K562 (cell line): Measurements from ENCODE around the gene GPN3. TPM values are rescaled to one million over a fixed set of nuclear protein-coding genes. Genes with fewer than 3 reads are reported as not detected.

Experiments used
- BACH1 ChIP-seq: fragments of 200-800 bp; sonication (Bioruptor generic); IDR thresholded peaks from 2 replicates; pipeline ENCODE4 v1.6.1; 2016; ENCODE audit warnings: missing genetic modification characterization, missing compliant biosample characterization
- DMBX1 ChIP-seq: fragments of 250-450 bp; sonication (Bioruptor Pico); IDR thresholded peaks from 2 replicates; pipeline ENCODE4 v1.8.0; 2022; ENCODE audit warnings: inconsistent platforms, mild to moderate bottlenecking, moderate library complexity, borderline replicate concordance
- EP300 ChIP-seq: IDR thresholded peaks from 2 replicates; pipeline ENCODE4 v1.6.1; 2012; ENCODE audit warnings: low read length, improper control_type of control experiment
- FOXJ2 ChIP-seq: fragments of 200-800 bp; sonication (Bioruptor generic); IDR thresholded peaks from 2 replicates; pipeline ENCODE4 v1.6.1; 2016; ENCODE audit warnings: missing genetic modification characterization, missing compliant biosample characterization
- FOXK2 ChIP-seq, 2 experiments: fragments of 450-650 bp; IDR thresholded peaks in 1 of 2; conservative IDR thresholded peaks in 1 of 2; 2 replicates each; pipeline ENCODE4 v1.6.1; 2016; ENCODE audit warnings: low read depth in 2 of 2, mild to moderate bottlenecking in 1 of 2
- GABPB2 ChIP-seq: fragments of 250-450 bp; sonication (Bioruptor Pico); conservative IDR thresholded peaks from 2 replicates; pipeline ENCODE4 v1.5.1; 2021; ENCODE audit warnings: mild to moderate bottlenecking
- L3MBTL2 ChIP-seq: fragments of 450-650 bp; IDR thresholded peaks from 2 replicates; pipeline ENCODE4 v1.6.1; 2016; ENCODE audit warnings: mild to moderate bottlenecking, moderate library complexity
- MAZ ChIP-seq, 2 experiments: fragments of 450-650 bp in 1 of 2; sonication (generic) in 1 of 2; formaldehyde crosslinking; IDR thresholded peaks in 1 of 2; conservative IDR thresholded peaks in 1 of 2; 2 replicates each; pipeline versions ENCODE4 v1.4.0 to v1.5.0; 2020; ENCODE audit warnings: mild to moderate bottlenecking in 1 of 2, missing genetic modification reagents in 1 of 2
- MEIS2 ChIP-seq: fragments of 450-650 bp; IDR thresholded peaks from 2 replicates; pipeline ENCODE4 v1.6.1; 2014; ENCODE audit warnings: mild to moderate bottlenecking; ENCODE audit not compliant: partially characterized antibody
- MYC ChIP-seq, 2 experiments: fragments of 250-450 bp in 1 of 2; sonication (Bioruptor Pico) in 1 of 2; IDR thresholded peaks; 2 replicates each; pipeline versions ENCODE4 v1.5.1 to v1.6.1; 2012 to 2021; ENCODE audit warnings: low read depth in 2 of 2, borderline replicate concordance in 1 of 2, improper control_type of control experiment in 1 of 2, low read length in 1 of 2, mild to moderate bottlenecking in 1 of 2, moderate library complexity in 1 of 2
- NCOR1 ChIP-seq: fragments of 450-650 bp; IDR thresholded peaks from 2 replicates; pipeline ENCODE4 v1.6.1; 2016; ENCODE audit warnings: mild to moderate bottlenecking, moderate library complexity
- PHF8 ChIP-seq: fragments of 200-600 bp; sonication (generic); IDR thresholded peaks from 2 replicates; pipeline ENCODE4 v1.6.1; 2012; ENCODE audit warnings: mixed run types, mild to moderate bottlenecking, inconsistent platforms, low read length, moderate library complexity, borderline replicate concordance
- POLR2H ChIP-seq: IDR thresholded peaks from 2 replicates; pipeline ENCODE4 v1.6.1; 2016; ENCODE audit warnings: missing genetic modification characterization, low read depth, mild to moderate bottlenecking, control low read depth, missing compliant biosample characterization, moderate library complexity
- RBFOX2 ChIP-seq: fragments of 200-400 bp; formaldehyde crosslinking; IDR thresholded peaks from 2 replicates; pipeline ENCODE4 v1.6.1; 2017; ENCODE audit warnings: low read depth, mild to moderate bottlenecking, low read length, moderate library complexity
- SMARCE1 ChIP-seq: fragments of 450-650 bp; IDR thresholded peaks from 2 replicates; pipeline ENCODE4 v1.7.1; 2016; ENCODE audit warnings: mild to moderate bottlenecking
- ZKSCAN8 ChIP-seq: fragments of 200-800 bp; sonication (Bioruptor generic); IDR thresholded peaks from 2 replicates; pipeline ENCODE4 v1.6.1; 2016; ENCODE audit warnings: missing genetic modification characterization, missing compliant biosample characterization
- polyA plus RNA-seq, 8 experiments: library from polyadenylated mRNA; depleted of rRNA in 4 of 8; stranded (reverse) in 5 of 8; unstranded in 3 of 8; fragments of >200 nt; fragmentation: Nextera tagmentation in 2 of 8; fragmentation: Illumina TruSeq in 1 of 8; extraction: Ambion mirVana in 2 of 8; extraction: Trizol in 1 of 8; gene quantifications; 2 replicates each; pipeline versions ENCODE4 v1.2.1 to v1.2.3, GENCODE V29; 2011 to 2014; ENCODE audit warnings: inconsistent platforms in 1 of 8, missing spikeins in 1 of 8
- total RNA-seq, 7 experiments: library from RNA; depleted of rRNA in 6 of 7; stranded (reverse); fragments of >200 nt in 6 of 7; fragmentation: Illumina TruSeq in 2 of 7; extraction: Trizol in 2 of 7; gene quantifications; 2 replicates each; pipeline versions ENCODE4 v1.2.1 to v1.2.3, GENCODE V29; 2011 to 2021; ENCODE audit warnings: low replicate concordance in 1 of 7
- TF ChIP-seq, protein P1 (sequence below): sonication (generic); formaldehyde crosslinking; IDR thresholded peaks from 2 replicates; pipeline ENCODE4 v1.8.0; 2022; ENCODE audit warnings: mild to moderate bottlenecking, missing genetic modification reagents
- TF ChIP-seq, protein P2 (sequence below): sonication (generic); formaldehyde crosslinking; IDR thresholded peaks from 2 replicates; pipeline ENCODE4 v1.8.0; 2022; ENCODE audit warnings: mild to moderate bottlenecking, missing genetic modification reagents
- TF ChIP-seq, protein P3 (sequence below): fragments of 450-650 bp; IDR thresholded peaks from 2 replicates; pipeline ENCODE4 v1.6.1; 2014; ENCODE audit warnings: low read depth, mild to moderate bottlenecking, moderate library complexity, borderline replicate concordance

Gene GPN3
- total and polyA plus RNA-seq, 9 of the 15 experiments (the other 6 are each of a cell fraction or from before 2014, with no cell fraction given), result 35.8 to 123 (median 64.2) TPM

DNA sequence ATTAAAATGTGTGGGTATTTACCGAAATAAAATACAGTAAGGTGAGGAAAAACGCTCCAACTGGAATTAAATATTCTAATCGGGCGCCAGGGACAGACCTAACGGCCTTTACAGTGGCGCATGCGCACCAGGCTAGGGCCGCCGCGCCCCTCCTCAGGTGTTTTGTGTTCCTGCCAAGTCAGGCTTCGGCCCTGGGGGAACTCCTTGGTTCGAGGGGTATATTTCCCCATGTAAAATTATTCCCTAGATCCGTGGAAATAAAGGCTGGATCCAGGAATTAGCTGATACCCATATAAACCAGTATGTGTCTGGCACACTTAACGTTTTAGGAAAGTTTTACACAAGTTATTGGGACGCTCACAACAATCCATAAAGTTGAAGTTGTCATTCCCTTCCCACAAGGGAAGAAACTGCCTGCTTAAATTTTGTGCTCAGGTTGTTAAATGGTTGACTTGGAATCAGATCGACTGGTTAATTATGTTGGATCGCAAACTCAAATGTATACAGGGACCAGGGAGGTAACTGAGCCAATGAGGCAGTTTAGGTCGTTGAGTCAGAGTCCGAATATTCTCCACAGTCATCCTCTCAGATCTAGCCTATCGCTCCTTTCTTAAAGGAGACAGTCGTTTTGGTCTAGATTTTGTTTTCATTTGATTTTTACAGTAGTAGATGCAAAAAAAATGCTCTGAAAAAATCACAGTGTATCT is 63.9 kb downstream of the GPN3 start (continued):
- TF ChIP-seq FOXJ2 (tag) (0 out of 2 replicates have a peak, but pooled peaks have one; percentile 25), MEIS2 (peak; percentile 80), DMBX1 (CRISPR knock-in tag) (peak; percentile 9; the same call in 1 of the 2 replicates), ZKSCAN8 (CRISPR knock-in tag) (0 out of 2 replicates have a peak, but pooled peaks have one; percentile 44), PHF8 (peak; percentile 29; the same call in 1 of the 2 replicates), MAZ (CRISPR knock-in tag; conservative IDR thresholded peaks at IDR 0.05 in 1 of 2, IDR thresholded peaks at IDR 0.05 in 1 of 2) (peak; percentile 26 to 74; a peak in 2 of 4 replicates), NCOR1 (no peak), SMARCE1 (0 out of 2 replicates have a peak, but pooled peaks have one; percentile 44), GABPB2 (no peak), RBFOX2 (no peak), FOXK2 (conservative IDR thresholded peaks at IDR 0.05 in 1 of 2, IDR thresholded peaks at IDR 0.05 in 1 of 2; ENCODE audit: low read depth in 2 of 2) (peak in 1 of 2 experiments; percentile 8; a peak in 1 of 4 replicates), EP300 (peak; percentile 56; the same call in 1 of the 2 replicates), BACH1 (no peak), POLR2H (tag) (peak; percentile 61; the same call in 1 of the 2 replicates), L3MBTL2 (peak; percentile 78), MYC (IDR thresholded peaks at IDR 0.05; ENCODE audit: low read depth, low read length) (no peak), MYC (CRISPR knock-in tag; IDR thresholded peaks at IDR 0.05; ENCODE audit: borderline replicate concordance, low read depth) (no peak)
- TF ChIP-seq, protein P1, sequence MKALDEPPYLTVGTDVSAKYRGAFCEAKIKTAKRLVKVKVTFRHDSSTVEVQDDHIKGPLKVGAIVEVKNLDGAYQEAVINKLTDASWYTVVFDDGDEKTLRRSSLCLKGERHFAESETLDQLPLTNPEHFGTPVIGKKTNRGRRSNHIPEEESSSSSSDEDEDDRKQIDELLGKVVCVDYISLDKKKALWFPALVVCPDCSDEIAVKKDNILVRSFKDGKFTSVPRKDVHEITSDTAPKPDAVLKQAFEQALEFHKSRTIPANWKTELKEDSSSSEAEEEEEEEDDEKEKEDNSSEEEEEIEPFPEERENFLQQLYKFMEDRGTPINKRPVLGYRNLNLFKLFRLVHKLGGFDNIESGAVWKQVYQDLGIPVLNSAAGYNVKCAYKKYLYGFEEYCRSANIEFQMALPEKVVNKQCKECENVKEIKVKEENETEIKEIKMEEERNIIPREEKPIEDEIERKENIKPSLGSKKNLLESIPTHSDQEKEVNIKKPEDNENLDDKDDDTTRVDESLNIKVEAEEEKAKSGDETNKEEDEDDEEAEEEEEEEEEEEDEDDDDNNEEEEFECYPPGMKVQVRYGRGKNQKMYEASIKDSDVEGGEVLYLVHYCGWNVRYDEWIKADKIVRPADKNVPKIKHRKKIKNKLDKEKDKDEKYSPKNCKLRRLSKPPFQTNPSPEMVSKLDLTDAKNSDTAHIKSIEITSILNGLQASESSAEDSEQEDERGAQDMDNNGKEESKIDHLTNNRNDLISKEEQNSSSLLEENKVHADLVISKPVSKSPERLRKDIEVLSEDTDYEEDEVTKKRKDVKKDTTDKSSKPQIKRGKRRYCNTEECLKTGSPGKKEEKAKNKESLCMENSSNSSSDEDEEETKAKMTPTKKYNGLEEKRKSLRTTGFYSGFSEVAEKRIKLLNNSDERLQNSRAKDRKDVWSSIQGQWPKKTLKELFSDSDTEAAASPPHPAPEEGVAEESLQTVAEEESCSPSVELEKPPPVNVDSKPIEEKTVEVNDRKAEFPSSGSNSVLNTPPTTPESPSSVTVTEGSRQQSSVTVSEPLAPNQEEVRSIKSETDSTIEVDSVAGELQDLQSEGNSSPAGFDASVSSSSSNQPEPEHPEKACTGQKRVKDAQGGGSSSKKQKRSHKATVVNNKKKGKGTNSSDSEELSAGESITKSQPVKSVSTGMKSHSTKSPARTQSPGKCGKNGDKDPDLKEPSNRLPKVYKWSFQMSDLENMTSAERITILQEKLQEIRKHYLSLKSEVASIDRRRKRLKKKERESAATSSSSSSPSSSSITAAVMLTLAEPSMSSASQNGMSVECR (CRISPR knock-in tag), result no peak
- TF ChIP-seq, protein P2, sequence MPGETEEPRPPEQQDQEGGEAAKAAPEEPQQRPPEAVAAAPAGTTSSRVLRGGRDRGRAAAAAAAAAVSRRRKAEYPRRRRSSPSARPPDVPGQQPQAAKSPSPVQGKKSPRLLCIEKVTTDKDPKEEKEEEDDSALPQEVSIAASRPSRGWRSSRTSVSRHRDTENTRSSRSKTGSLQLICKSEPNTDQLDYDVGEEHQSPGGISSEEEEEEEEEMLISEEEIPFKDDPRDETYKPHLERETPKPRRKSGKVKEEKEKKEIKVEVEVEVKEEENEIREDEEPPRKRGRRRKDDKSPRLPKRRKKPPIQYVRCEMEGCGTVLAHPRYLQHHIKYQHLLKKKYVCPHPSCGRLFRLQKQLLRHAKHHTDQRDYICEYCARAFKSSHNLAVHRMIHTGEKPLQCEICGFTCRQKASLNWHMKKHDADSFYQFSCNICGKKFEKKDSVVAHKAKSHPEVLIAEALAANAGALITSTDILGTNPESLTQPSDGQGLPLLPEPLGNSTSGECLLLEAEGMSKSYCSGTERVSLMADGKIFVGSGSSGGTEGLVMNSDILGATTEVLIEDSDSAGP (CRISPR knock-in tag), result peak; percentile 61; the same call in 1 of the 2 replicates
- TF ChIP-seq, protein P3, sequence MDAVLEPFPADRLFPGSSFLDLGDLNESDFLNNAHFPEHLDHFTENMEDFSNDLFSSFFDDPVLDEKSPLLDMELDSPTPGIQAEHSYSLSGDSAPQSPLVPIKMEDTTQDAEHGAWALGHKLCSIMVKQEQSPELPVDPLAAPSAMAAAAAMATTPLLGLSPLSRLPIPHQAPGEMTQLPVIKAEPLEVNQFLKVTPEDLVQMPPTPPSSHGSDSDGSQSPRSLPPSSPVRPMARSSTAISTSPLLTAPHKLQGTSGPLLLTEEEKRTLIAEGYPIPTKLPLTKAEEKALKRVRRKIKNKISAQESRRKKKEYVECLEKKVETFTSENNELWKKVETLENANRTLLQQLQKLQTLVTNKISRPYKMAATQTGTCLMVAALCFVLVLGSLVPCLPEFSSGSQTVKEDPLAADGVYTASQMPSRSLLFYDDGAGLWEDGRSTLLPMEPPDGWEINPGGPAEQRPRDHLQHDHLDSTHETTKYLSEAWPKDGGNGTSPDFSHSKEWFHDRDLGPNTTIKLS, result 0 out of 2 replicates have a peak, but pooled peaks have one; percentile 17
